ENCODE measurements around the gene STAB1. TPM values are rescaled to one million over a fixed set of nuclear protein-coding genes. Genes with fewer than 3 reads are reported as not detected.

The STAB1 gene
- total and polyA plus RNA-seq, 2 experiments from 2014 or later: 0.90 to 1.9 TPM

GRCh38 chr3:52446631-52447511 lies 48.3 kb upstream of the STAB1 start:
- Histone ChIP-seq H2AFZ (no peak overlapping the region), H3K79me2 (replicated peaks; ENCODE audit: insufficient read depth) (no peaks in the 10 kb centered on the region), H3K4me1 (ENCODE audit: insufficient read depth) (peaks cover 5% of the 10 kb centered on the region), H3F3A (replicated peaks; ENCODE audit: low read depth) (no peaks in the 10 kb centered on the region), H3K9me2 (ENCODE audit: insufficient read depth) (peaks cover 8% of the 10 kb centered on the region; the same call in 1 of the 2 replicates), H3K27ac (ENCODE audit: low read depth) (no peak overlapping the region), H3K4me2 (no peak overlapping the region), H4K20me1 (replicated peaks; ENCODE audit: insufficient read depth) (no peaks in the 10 kb centered on the region), H3K4me3 (no peak overlapping the region), H3K36me3 (ENCODE audit: insufficient read depth) (no peaks in the 10 kb centered on the region), H3K27me3 (ENCODE audit: insufficient read depth) (no peaks in the 10 kb centered on the region)
- Mint-ChIP-seq H3K27ac (no peak overlapping the region), H3K4me1 (peaks cover 17% of the 10 kb centered on the region), H3K36me3 (ENCODE audit: low read depth) (no peaks in the 10 kb centered on the region; the same call in 2 of the 3 replicates), H3K27me3 (ENCODE audit: insufficient read depth, low read depth, poor library complexity) (peaks cover 14% of the 10 kb centered on the region), H3K4me3 (no peak overlapping the region), H3K9me3 (no peaks in the 10 kb centered on the region; the same call in 2 of the 3 replicates)
- ATAC-seq (peak; percentile 64), DNase-seq (ENCODE audit: low spot score) (peak; percentile 96)
- TF ChIP-seq EZH2 (IDR thresholded peaks at IDR 0.05; ENCODE audit: low read depth, unreplicated experiment): no peak
- no peak for TF ChIP-seq ZNF331 (CRISPR knock-in tag; IDR thresholded peaks at IDR 0.05; ENCODE audit: low read depth)
- TF ChIP-seq ZNF462 (CRISPR knock-in tag; IDR thresholded peaks at IDR 0.05): 0 out of 2 replicates have a peak, but pooled peaks have one; percentile 40
- TF ChIP-seq ETS1 (IDR thresholded peaks at IDR 0.05): no peak
- no peak for TF ChIP-seq JUNB (IDR thresholded peaks at IDR 0.05; ENCODE audit: unreplicated experiment)
- TF ChIP-seq, protein P1, sequence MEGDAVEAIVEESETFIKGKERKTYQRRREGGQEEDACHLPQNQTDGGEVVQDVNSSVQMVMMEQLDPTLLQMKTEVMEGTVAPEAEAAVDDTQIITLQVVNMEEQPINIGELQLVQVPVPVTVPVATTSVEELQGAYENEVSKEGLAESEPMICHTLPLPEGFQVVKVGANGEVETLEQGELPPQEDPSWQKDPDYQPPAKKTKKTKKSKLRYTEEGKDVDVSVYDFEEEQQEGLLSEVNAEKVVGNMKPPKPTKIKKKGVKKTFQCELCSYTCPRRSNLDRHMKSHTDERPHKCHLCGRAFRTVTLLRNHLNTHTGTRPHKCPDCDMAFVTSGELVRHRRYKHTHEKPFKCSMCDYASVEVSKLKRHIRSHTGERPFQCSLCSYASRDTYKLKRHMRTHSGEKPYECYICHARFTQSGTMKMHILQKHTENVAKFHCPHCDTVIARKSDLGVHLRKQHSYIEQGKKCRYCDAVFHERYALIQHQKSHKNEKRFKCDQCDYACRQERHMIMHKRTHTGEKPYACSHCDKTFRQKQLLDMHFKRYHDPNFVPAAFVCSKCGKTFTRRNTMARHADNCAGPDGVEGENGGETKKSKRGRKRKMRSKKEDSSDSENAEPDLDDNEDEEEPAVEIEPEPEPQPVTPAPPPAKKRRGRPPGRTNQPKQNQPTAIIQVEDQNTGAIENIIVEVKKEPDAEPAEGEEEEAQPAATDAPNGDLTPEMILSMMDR (conservative IDR thresholded peaks at IDR 0.05; ENCODE audit: low read depth in 2 of 2): peak; percentile 98 to 99
- no peak for TF ChIP-seq STAT1 (IDR thresholded peaks at IDR 0.05; ENCODE audit: unreplicated experiment)
- no peak for TF ChIP-seq REST (IDR thresholded peaks at IDR 0.05; ENCODE audit: unreplicated experiment)
- no peak for TF ChIP-seq EZH2phosphoT487 (IDR thresholded peaks at IDR 0.05; ENCODE audit: unreplicated experiment)
- no peak for TF ChIP-seq ZNF114 (CRISPR knock-in tag; IDR thresholded peaks at IDR 0.05)
- peak; percentile 18; the same call in 1 of the 2 replicates for TF ChIP-seq CREB1 (CRISPR knock-in tag; IDR thresholded peaks at IDR 0.05; ENCODE audit: low read depth)
